NCI-H2171 treated with DMSO at 0.1 percent for 48 hours (cell line): ENCODE measurements around the gene PRPF40B.
"Not testable (repeated sequence)": the region's sequence is repeated elsewhere in the genome, so short reads cannot be mapped to it uniquely, and the experiment has no call there.

Experiments used
- DNase-seq: peaks from one replicate; lab custom pipeline; 2025; lab: John Stamatoyannopoulos, UW

Gene PRPF40B

GRCh38 chr12:49623142-49623904 lies at the start of gene PRPF40B:
PRPF40B (plus strand) TSS chr12:49623561; CDS start chr12:49623591, 30 bp downstream.
- peak; percentile 90 for DNase-seq

DNA sequence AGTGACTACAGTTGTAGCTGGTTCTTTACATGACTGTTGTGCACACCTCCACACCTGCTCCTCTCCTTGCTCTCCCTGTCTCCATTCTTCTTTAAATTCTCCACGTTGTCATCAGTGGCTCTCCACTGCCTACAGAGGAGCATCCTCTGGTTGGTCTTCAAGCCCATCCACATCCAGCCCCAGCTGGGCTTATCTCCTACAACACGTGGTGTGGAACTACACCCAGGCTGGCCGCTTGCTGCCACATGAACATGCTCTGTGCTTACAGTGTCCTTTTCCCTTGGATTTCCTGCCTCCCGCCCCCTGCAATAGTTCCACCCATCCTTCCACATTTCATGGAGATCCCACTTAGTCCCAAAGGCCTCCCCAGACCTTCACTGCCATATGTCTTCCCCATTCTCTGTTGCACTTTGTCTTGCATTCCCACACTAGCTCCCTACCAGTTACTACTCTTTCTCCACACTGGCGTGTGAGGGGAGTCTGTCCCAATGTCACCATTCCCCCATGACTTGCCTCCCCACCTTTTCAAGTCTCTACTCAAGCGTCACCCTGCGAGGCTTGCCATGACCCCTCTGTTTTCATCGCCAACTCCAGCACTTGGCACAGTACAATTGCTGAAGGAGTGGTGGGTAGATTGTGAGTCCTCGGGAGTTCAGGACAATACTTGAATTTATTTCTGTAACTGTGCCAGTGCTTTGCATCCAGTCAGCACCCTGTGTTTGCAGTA lies 45.6 kb upstream of the PRPF40B start:
- no peak for DNase-seq

DNA sequence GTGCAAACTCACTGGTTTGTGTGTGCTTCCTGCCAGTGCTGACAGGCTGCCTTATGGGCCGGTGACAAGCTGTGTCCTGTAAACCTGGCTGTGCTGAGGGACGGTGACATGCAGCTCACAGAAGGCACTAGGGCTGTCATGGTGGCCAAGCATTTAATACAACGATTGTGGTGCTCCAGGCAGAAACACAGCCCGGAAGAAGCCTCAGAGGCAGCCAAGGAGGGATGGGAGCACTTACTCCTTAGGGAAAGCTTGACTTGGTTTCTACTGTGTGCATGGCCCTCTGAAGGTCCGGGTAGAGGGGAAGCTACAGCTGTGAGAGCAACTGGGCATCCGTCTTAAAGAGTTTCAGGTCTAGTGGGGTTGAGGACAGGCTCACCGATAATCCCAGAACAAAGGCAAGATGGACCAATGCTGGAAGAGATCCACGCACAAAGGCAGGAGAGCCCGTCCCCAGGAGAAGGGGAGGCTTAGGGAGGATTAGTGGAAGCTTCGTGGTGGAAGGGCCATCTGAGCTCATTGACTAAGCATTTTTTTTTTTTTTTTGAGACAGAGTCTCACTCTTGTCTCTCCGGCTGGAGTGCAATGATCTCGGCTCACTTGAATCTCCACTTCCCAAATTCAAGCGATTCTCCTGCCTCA lies 44.8 kb upstream of the PRPF40B start:
- DNase-seq, result no peak

DNA sequence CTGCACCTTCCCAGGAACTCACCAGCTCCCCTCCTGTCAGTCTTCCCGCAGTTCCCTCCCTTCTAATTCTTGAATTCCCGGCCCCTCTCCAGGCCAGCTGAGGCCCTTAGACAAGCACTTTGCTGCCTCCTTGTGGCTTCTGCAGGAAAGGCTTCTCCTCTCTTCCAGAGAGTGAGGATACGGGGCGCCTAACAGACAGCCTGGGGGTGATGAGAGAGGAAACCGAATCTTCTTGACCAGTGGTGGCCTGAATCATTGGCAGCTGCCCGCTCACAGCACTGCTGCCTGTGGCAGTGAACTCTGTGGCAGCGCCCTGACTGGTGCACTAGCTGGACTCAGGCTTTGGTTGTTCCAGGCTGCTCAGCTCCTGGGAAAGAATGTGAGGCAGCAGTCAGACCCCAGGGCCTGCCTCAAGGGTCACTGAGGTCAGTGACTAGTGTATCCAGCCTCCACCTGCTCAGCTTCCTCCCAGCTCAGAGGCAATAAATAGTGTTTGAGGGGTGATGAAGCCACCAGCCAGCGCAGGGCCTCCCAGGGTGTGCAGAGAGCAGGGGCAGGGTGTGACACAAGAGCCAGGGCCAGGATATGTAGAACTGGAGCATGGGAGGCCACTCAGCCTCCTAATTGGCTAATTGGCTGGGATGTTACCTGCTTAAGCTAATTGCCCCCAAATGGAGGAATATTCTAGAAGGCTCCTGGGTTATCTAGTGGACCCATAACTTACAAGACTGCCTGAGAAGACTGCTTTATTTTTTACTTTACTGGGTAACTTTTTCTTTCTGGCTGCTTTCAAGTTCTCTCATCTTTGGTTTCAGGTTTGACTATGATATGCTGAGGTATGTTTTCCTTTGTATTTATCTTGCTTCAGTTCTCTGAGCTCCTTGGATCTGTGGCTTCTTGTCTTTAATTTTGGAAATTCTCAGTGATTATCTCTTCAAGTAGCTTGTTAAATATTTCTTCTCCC lies 42.5 kb upstream of the PRPF40B start:
- DNase-seq, result peak; percentile 80

DNA sequence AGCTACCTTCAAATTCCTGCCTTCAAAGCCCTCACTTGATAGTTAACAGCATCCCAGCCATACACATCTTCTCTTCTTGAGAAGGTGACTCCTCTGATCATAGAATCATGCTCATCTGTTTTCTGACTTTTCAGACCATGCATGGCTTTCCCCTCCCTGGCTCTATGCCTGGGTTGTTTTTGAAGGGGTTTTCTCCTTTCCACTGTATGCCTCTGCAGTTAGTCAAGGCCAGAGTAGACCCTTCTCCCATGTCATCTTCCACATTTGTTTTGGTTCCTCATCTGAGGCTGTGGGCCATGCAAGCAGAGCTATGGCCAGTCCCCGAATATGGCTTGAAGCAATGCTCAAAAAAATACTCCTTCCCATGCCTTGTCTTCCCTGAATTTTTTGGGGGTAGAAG lies 41.2 kb upstream of the PRPF40B start:
- no peak for DNase-seq

DNA sequence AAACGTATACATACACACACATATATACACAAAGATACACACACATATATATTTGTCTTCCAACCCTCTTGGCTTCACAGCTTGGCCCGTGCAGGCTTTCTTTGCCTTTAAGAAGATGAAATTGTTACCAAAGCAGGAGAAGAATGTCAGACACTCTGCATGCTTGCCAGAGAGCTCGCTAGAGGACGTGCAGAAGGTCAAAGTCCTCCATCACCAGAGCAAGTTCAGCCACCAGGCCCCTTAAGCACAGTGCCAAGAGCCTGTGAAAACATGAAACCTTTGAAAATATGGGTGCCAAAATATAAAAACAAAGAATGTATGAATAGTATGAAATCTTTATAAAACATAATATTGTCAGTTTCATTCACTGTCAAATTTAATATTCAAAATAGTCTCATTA lies 40.5 kb upstream of the PRPF40B start:
- no peak for DNase-seq

DNA sequence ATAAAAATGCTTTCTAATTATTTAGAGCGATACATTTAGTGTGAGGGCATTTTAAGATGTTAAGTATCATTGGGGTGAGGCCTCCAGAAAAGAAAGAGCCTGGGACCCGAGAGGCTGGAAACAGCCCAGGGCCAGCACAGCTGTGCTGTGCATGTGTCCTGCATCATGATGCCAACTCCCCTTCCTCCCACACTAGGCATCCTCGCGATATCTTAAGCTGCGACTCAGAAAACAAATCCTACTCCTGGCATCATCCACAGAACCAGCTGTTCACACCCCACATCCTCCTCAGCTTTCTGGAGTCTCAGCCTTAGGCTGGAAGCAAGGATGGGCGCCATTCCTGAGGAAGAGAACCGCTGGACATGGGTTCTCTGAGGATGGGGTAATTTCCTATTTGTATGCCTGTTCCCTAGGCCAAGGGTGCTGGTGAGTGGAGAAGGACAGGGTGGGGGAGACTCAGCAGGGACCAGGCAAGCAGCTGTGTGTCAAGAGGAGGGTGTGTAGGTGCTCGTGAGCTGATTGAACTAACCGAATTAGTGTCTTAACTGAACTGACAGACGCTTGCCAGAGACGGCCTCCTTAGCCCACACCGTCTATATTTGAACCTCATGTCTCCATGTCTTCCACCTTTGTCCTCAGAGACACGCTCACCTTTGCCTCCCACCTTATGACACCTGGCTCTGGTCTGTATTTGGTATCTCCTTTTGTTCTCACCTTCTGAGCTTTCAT lies 39.8 kb upstream of the PRPF40B start:
- DNase-seq, result no peak

GRCh38 chr12:49584591-49584990 lies 38.8 kb upstream of the PRPF40B start:
- DNase-seq, result no peak

DNA sequence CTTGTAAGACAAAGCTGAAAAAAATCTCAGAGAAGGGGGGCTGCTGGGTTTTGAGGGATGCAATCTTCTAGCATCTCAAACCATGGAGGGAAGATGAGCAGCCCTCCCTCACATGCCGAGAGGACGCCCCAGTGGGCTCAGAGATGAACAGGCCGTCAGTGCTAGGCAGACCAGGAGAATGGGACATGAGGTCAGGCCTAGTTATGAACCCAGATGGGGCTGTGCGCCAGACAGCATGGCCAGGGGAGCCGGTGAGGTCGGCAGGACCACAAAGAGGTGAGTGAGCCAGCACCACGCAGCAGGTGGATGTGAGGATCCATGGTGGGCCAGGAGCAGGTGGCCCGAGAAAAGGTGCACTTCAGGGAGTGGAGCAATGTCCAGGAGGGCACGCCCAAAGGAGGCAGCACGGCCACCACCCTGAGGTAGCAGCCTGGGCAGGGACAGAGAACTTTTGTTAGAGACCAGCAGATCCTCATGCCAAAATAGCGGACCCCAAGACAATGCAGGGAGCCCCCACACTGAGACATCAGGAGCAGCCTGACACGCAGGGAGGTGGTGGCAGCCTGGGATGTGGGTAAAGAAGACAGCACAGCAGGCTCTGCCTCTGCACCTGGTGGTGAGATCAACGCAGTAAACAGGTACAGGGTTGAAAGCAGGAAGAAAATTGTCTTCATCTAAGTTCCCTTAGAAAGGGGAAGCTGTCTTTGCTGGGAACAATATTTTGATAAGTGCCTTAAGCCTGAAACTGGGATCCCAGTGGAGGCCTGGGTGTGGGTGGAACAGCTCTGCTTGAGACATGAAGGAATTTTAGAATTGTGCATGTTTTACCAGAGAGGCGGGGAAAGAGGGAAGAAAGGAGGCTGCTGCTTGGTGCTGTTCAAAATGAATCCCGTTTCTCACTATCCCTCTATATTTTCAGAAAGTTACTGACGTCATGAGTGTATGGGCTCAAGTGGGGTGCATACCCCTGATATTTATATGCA lies 37.6 kb upstream of the PRPF40B start:
- no peak for DNase-seq

DNA sequence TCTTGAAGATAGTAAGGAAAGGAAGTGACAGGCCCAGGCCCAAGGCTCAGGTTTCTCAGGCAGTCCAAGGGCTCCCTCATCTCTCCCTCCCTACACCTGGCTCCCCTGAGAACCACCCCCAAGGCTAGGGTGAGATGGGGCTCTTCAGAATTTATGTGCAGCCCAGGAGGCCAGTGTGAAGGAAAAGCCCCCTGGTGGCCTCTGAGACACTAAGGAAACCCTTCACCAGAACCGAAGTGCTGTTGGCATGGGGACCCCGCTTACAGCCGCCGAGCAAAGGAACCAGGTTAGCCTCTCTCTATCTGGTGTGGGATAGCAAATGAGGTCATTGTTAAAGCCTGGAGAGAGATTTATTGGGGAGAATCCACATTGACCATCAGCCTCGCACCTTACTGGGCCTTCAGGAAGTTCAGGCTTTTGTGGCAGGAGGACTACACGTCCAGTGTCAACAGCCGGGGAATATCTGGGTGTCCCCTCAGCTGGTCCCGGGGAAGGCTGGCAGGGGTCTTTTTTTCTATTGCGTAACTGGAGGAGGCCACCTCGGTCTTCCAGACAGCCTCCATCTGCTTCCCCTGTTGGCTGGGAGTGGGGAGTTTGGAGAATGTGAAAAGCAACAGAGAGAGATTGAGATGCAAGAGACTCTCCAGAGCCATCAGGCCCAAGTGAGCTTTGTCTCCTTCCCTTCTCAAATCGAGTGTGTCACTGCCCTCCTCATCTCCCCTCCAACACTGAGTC lies 36.0 kb upstream of the PRPF40B start:
- no peak for DNase-seq

- DNase-seq, result no peak
Measured at GRCh38 chr12:49588281-49588680, 35.1 kb upstream of the PRPF40B start.

DNA sequence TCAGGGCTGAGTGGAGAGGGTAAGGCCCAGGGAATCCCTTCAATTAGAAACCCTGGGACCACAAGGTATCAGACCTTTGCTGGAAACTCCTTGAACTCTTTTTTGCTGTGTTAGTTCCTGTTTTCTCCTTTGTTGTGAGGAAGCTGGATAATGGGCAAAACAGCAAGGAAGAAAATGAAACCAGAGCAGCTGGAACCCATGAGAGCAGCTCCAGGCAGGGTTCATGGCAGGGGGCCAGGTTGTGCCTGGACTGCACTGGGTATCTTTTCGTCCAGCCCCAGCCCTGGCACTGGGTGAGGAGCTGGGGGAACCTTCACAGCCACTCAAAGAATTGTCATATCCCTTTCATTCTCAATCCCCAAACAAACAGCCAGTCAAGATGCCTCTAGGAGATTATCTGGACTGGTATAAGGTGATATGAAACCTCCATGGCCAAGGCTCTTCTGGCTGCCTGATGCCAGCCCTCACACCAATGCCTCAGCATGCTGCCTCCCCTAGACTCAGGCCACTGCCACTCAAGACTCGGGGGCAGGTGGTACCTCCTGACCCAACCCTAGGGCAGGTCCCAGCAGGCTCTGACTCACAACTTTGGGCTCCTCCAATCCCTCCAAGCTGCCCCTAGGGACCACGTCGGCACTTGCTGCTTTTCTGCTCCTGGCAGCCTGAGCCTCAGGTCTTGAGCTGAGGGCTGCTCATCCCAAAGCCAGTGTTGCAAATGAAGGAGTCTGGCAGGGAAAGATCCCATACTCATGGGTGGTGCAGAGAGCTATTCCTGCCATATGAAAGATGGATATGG lies 34.4 kb upstream of the PRPF40B start:
- peak; percentile 61 for DNase-seq

DNA sequence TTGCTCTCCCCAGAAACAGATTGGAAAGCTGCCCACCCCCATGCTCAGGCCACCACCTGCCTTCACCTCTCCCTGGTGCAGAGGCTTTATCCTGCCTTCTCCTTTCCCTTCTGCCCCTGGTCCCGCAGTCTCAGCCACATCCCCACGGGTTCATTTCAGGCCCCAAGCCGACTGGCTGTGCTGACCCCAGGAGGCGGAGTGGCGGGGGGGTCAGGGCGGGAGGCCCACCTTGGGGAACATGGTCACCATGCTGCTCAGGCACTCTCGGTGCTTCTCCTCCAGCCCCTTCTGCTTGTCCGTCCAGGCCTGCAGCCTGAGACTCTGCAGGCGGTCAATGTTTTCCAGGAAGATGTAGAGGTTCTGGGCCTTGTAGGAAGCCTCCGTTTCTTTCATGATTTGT lies 24.8 kb upstream of the PRPF40B start:
- no peak for DNase-seq

GRCh38 chr12:49599961-49600360 lies 23.4 kb upstream of the PRPF40B start:
- DNase-seq, result no peak

DNA sequence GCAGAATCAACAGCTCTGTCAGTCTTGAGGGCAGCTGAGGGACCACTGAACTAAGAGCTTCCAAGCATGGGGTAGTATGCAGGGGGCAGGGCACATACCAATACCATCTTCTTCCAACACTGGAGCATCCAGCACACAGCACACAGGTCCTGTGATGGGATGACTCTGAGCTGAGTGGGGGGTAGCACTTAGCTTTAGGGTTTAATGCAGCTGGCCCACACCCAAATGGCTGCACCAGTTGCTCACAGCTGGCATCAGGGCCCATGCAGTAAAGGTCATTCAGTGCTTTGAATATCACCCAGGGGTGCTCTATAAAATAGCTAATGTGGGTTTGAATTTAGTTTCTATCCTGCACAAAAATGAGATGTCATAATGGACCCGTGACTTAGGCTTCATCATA lies 19.6 kb upstream of the PRPF40B start:
- no peak for DNase-seq

GRCh38 chr12:49604856-49605255 lies 18.5 kb upstream of the PRPF40B start:
- DNase-seq, result no peak

DNA sequence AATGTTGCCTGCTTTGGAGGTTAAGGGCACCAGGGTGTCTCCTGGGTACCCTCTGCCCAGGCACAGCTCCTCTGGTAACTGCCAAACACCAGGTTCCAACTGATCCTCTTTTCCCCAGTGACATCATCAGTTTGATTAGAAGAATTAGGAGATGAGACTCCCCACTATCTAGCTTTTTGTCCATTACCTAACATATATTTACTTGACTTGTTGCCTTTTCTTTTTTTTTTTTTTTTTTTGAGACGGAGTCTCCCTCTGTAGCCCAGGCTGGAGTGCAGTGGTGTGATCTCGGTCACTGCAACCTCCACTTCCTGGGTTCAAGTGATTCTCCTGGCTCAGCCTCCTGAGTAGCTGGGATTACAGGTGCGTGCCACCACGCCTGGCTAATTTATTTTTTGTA lies 17.8 kb upstream of the PRPF40B start, which contains the start of gene FAM186B:
FAM186B (minus strand) TSS at position 101 of the 400 bp plus-strand sequence. CDS start 162 bp downstream, outside the sequence.
- not testable (repeated sequence) for DNase-seq
